Chondrocyte (in vitro differentiated cells): Measurements from ENCODE around the gene TMEM18. TPM values are rescaled to one million over a fixed set of nuclear protein-coding genes. Genes with fewer than 3 reads are reported as not detected.

Experiments used
- DNase-seq: peaks from one replicate; pipeline ENCODE4 v3.0.0; 2021; ENCODE audit warnings: mixed read lengths, low spot score
- H3K27ac Mint-ChIP-seq: one replicate; pipeline ENCODE4 v1.8.0; 2021; ENCODE audit warnings: mild to moderate bottlenecking, moderate library complexity, mixed read lengths; ENCODE audit not compliant: unreplicated experiment
- H3K27me3 Mint-ChIP-seq: 2 replicates; pipeline ENCODE4 v1.8.0; 2021; ENCODE audit warnings: low read depth, mixed read lengths
- H3K36me3 Mint-ChIP-seq: 2 replicates; pipeline ENCODE4 v1.8.0; 2021; ENCODE audit warnings: low read depth, mixed read lengths
- H3K4me1 Mint-ChIP-seq: 2 replicates; pipeline ENCODE4 v1.8.0; 2021; ENCODE audit warnings: low read depth, mild to moderate bottlenecking, mixed read lengths
- H3K4me3 Mint-ChIP-seq: one replicate; pipeline ENCODE4 v1.8.0; 2021; ENCODE audit warnings: mild to moderate bottlenecking, moderate library complexity, mixed read lengths; ENCODE audit not compliant: unreplicated experiment
- H3K9me3 Mint-ChIP-seq: 2 replicates; pipeline ENCODE4 v1.8.0; 2021; ENCODE audit warnings: low read depth, mixed read lengths
- CTCF ChIP-seq: fragments of 200-600 bp; sonication (generic); IDR thresholded peaks from 2 replicates; pipeline ENCODE4 v1.5.0; 2021; ENCODE audit warnings: antibody characterized with exemption, mild to moderate bottlenecking, moderate library complexity
- total RNA-seq: library from RNA; stranded (reverse); gene quantifications from 3 replicates; pipeline ENCODE4 v1.2.1, GENCODE V29; 2021

Gene TMEM18
- total RNA-seq, 1 donor from 2014 or later = 33.9 TPM

- Mint-ChIP-seq H3K27ac (peak overlapping the region; percentile 15), H3K4me3 (no peak overlapping the region), H3K27me3 (no peaks in the 10 kb centered on the region), H3K4me1 (peaks cover 38% of the 10 kb centered on the region), H3K36me3 (no peaks in the 10 kb centered on the region), H3K9me3 (peaks cover 3% of the 10 kb centered on the region)
- no peak for DNase-seq
- no peak for TF ChIP-seq CTCF
Observed at GRCh38 chr2:693606-694005, 16.4 kb upstream of the TMEM18 start.

GRCh38 chr2:692767-693166 is 15.6 kb upstream of the TMEM18 start:
- H3K9me3 Mint-ChIP-seq = no peaks in the 10 kb centered on the region
- H3K27ac Mint-ChIP-seq = no peak overlapping the region
- TF ChIP-seq CTCF = no peak
- DNase-seq = peak; percentile 40
- H3K27me3 Mint-ChIP-seq = no peaks in the 10 kb centered on the region
- H3K36me3 Mint-ChIP-seq = no peaks in the 10 kb centered on the region
- peaks cover 43% of the 10 kb centered on the region for H3K4me1 Mint-ChIP-seq
- H3K4me3 Mint-ChIP-seq = no peak overlapping the region

- Mint-ChIP-seq H3K27ac (no peak overlapping the region), H3K27me3 (no peaks in the 10 kb centered on the region), H3K4me1 (peaks cover 43% of the 10 kb centered on the region), H3K9me3 (no peaks in the 10 kb centered on the region), H3K4me3 (no peak overlapping the region), H3K36me3 (no peaks in the 10 kb centered on the region)
- peak; percentile 83 for DNase-seq
- TF ChIP-seq CTCF = no peak
Observed at GRCh38 chr2:691821-692761, 14.9 kb upstream of the TMEM18 start.

- Mint-ChIP-seq H3K27ac (no peak overlapping the region), H3K27me3 (no peaks in the 10 kb centered on the region), H3K9me3 (no peaks in the 10 kb centered on the region), H3K4me3 (no peak overlapping the region), H3K36me3 (no peaks in the 10 kb centered on the region), H3K4me1 (peaks cover 36% of the 10 kb centered on the region)
- TF ChIP-seq CTCF = no peak
- peak; percentile 36 for DNase-seq
Observed at GRCh38 chr2:690799-691198, 13.6 kb upstream of the TMEM18 start.

GRCh38 chr2:689877-690510 is 12.8 kb upstream of the TMEM18 start:
- H3K9me3 Mint-ChIP-seq = peaks cover 6% of the 10 kb centered on the region
- no peak for TF ChIP-seq CTCF
- H3K36me3 Mint-ChIP-seq = peaks cover 3% of the 10 kb centered on the region
- peak; percentile 67 for DNase-seq
- H3K4me1 Mint-ChIP-seq = peaks cover 34% of the 10 kb centered on the region
- H3K27me3 Mint-ChIP-seq = no peaks in the 10 kb centered on the region
- H3K27ac Mint-ChIP-seq = peak overlapping the region; percentile 27
- H3K4me3 Mint-ChIP-seq = no peak overlapping the region
